ENCODE results near the gene RTN4RL1. TPM values are rescaled to one million over a fixed set of nuclear protein-coding genes. Genes with fewer than 3 reads are reported as not detected.
A peak's percentile ranks its signal among the peaks of the same experiment; 100 is the strongest.

RTN4RL1 gene
- total and polyA plus RNA-seq, 2 of the 4 experiments (the other 2 are of a cell fraction) = under 0.01 to 0.03 TPM

DNA sequence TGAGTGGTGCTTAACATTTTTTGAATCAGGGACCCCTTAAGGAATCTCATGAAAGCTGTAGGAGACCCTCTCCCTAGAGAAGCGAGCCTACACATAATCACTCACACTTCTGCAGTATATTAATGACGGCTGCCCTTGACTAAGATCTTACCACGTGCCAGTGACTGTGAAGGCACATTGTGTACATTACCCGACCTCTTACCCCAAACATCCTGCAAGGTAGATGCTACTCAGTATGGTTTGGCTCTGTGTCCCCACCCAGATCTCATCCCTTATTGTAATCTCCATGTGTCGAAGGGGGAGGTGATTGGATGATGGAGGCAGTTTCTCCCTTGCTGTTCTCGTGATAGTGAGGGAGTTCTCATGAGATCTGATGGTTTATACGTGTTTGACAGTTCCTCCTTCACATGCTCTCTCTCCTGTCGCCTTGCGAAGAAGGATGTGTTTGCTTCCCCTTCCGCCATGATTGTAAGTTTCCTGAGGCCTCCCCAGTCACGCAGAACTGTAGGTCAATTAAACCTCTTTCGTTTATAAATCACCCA is 54.2 kb downstream of the RTN4RL1 start:
- H2BK20ac ChIP-seq (ENCODE audit: low read depth, low read length) = no peak overlapping the region
- 0 out of 2 replicates have a peak overlapping the region, but pooled peaks have one; percentile 32 for H3K14ac ChIP-seq (replicated peaks; ENCODE audit: low read depth, low read length)
- intact Hi-C loops (cut with micrococcal nuclease) = no loop called here
- H3K79me1 ChIP-seq (ENCODE audit: low read depth in 1 of 2, low read length in 2 of 2) = no peaks in the 10 kb centered on the region
- no peak overlapping the region for H3K9ac ChIP-seq (ENCODE audit: low read depth, low read length)
- dilution Hi-C loops (cut with HindIII; ENCODE audit: low sequenced_read_pairs, unreplicated experiment) = no loop called here
- H3K27ac ChIP-seq (ENCODE audit: insufficient read depth, low read length) = no peak overlapping the region
- no peak overlapping the region for H3K4me2 ChIP-seq (ENCODE audit: low read depth, low read length)
- H3K4me1 ChIP-seq (ENCODE audit: control insufficient read depth, insufficient read depth, low read length) = peaks cover 3% of the 10 kb centered on the region
- H3K4ac ChIP-seq (ENCODE audit: low read depth, low read length) = no peak overlapping the region
- H2BK15ac ChIP-seq (ENCODE audit: low read depth, low read length) = no peak overlapping the region
- peaks cover 65% of the 10 kb centered on the region for H3K27me3 ChIP-seq (ENCODE audit: control insufficient read depth, insufficient read depth, low read length)
- H3K4me3 ChIP-seq (ENCODE audit: insufficient read depth, low read depth, low read length) = no peak overlapping the region
- no peak overlapping the region for H3K56ac ChIP-seq (ENCODE audit: extremely low read depth, insufficient read depth, low read length)
- ATAC-seq (ENCODE audit: low read depth) (no peak), DNase-seq (no peak)
- ChIA-PET CTCF (no interaction called here), POLR2A (ENCODE audit: unreplicated experiment) (no interaction called here)
- H2BK5ac ChIP-seq (ENCODE audit: low read depth, low read length, poor library complexity, severe bottlenecking) = no peak overlapping the region
- H2AK9ac ChIP-seq (replicated peaks; ENCODE audit: low read depth, low read length, poor library complexity) = peak overlapping the region; percentile 16
- H4K91ac ChIP-seq (ENCODE audit: insufficient read depth, low read depth, low read length) = no peak overlapping the region
- no peaks in the 10 kb centered on the region for H4K20me1 ChIP-seq (ENCODE audit: insufficient read depth, low read length)
- H2AFZ ChIP-seq (replicated peaks; ENCODE audit: low read length, poor library complexity) = no peak overlapping the region
- no peak overlapping the region for H3K18ac ChIP-seq (ENCODE audit: low read depth, low read length)
- TF ChIP-seq POLR2A (IDR thresholded peaks at IDR 0.05; ENCODE audit: low read depth, low read length) (no peak), FOS (IDR thresholded peaks at IDR 0.05; ENCODE audit: low read depth, low read length) (no peak), MXI1 (IDR thresholded peaks at IDR 0.05; ENCODE audit: borderline replicate concordance, low read depth, low read length) (no peak), CHD1 (IDR thresholded peaks at IDR 0.05; ENCODE audit: low read depth, low read length) (no peak), MAZ (IDR thresholded peaks at IDR 0.05; ENCODE audit: borderline replicate concordance, low read depth, low read length) (no peak), CEBPB (IDR thresholded peaks at IDR 0.05; ENCODE audit: low read depth, low read length) (no peak), CTCF (conservative IDR thresholded peaks at IDR 0.05; ENCODE audit: low read depth, low read length) (no peak), RAD21 (IDR thresholded peaks at IDR 0.05; ENCODE audit: low read length) (no peak), NFE2L2 (IDR thresholded peaks at IDR 0.05; ENCODE audit: low read depth, low read length) (no peak), SMC3 (IDR thresholded peaks at IDR 0.05; ENCODE audit: low read depth, low read length) (no peak), MAFK (IDR thresholded peaks at IDR 0.05; ENCODE audit: low read depth, low read length) (no peak), RCOR1 (IDR thresholded peaks at IDR 0.05; ENCODE audit: insufficient replicate concordance, low read length) (no peak)
- TF ChIP-seq, protein P1, sequence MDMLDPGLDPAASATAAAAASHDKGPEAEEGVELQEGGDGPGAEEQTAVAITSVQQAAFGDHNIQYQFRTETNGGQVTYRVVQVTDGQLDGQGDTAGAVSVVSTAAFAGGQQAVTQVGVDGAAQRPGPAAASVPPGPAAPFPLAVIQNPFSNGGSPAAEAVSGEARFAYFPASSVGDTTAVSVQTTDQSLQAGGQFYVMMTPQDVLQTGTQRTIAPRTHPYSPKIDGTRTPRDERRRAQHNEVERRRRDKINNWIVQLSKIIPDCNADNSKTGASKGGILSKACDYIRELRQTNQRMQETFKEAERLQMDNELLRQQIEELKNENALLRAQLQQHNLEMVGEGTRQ (IDR thresholded peaks at IDR 0.05; ENCODE audit: low read depth, low read length) = no peak
- TF ChIP-seq, protein P2, sequence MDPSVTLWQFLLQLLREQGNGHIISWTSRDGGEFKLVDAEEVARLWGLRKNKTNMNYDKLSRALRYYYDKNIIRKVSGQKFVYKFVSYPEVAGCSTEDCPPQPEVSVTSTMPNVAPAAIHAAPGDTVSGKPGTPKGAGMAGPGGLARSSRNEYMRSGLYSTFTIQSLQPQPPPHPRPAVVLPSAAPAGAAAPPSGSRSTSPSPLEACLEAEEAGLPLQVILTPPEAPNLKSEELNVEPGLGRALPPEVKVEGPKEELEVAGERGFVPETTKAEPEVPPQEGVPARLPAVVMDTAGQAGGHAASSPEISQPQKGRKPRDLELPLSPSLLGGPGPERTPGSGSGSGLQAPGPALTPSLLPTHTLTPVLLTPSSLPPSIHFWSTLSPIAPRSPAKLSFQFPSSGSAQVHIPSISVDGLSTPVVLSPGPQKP (IDR thresholded peaks at IDR 0.05; ENCODE audit: borderline replicate concordance, low read depth, low read length) = no peak
- in situ Hi-C loops (cut with MboI; ENCODE audit: low sequenced_read_pairs) = no loop called here
- H3K23ac ChIP-seq (ENCODE audit: low read depth, low read length) = no peak overlapping the region
- no peaks in the 10 kb centered on the region for H3K36me3 ChIP-seq (ENCODE audit: control insufficient read depth, insufficient read depth, low read length)
- WGBS, 2 experiments (ENCODE audit: extremely low coverage in 2 of 2, insufficient read length in 1 of 2) = no CpG with 5 or more reads among the region's 12 CpGs
- H4K5ac ChIP-seq (ENCODE audit: low read depth, low read length) = no peak overlapping the region
- peaks cover 16% of the 10 kb centered on the region for H3K9me3 ChIP-seq (ENCODE audit: control insufficient read depth, insufficient read depth, low read length)
- H3K9me1 ChIP-seq (ENCODE audit: insufficient read depth, low read length) = no peaks in the 10 kb centered on the region
- H4K8ac ChIP-seq (ENCODE audit: low read depth in 2 of 2, low read length in 2 of 2) = no peak overlapping the region
- H2BK120ac ChIP-seq (ENCODE audit: low read depth, low read length) = no peak overlapping the region
- H2AK5ac ChIP-seq (ENCODE audit: low read depth, low read length) = no peak overlapping the region
- BruUV-seq (replicated peaks) = no TSS peak
